Stimulated activated CD8-positive, alpha-beta memory T cell treated with anti-CD3 and anti-CD28 coated beads, Interleukin-12 subunit alpha, Interleukin-12 subunit beta, amount 100 ng/mL, for 24 hours (primary cell): Measurements from ENCODE around the gene DZANK1.
A peak's percentile ranks its signal among the peaks of the same experiment; 100 is the strongest.
"Not testable (repeated sequence)": the region's sequence is repeated elsewhere in the genome, so short reads cannot be mapped to it uniquely, and the experiment has no call there.

ENCODE experiments used
- DNase-seq: peaks from one replicate; pipeline ENCODE4 v3.0.0-alpha.2; 2020; ENCODE audit errors: extremely low read depth

Gene DZANK1

DNA sequence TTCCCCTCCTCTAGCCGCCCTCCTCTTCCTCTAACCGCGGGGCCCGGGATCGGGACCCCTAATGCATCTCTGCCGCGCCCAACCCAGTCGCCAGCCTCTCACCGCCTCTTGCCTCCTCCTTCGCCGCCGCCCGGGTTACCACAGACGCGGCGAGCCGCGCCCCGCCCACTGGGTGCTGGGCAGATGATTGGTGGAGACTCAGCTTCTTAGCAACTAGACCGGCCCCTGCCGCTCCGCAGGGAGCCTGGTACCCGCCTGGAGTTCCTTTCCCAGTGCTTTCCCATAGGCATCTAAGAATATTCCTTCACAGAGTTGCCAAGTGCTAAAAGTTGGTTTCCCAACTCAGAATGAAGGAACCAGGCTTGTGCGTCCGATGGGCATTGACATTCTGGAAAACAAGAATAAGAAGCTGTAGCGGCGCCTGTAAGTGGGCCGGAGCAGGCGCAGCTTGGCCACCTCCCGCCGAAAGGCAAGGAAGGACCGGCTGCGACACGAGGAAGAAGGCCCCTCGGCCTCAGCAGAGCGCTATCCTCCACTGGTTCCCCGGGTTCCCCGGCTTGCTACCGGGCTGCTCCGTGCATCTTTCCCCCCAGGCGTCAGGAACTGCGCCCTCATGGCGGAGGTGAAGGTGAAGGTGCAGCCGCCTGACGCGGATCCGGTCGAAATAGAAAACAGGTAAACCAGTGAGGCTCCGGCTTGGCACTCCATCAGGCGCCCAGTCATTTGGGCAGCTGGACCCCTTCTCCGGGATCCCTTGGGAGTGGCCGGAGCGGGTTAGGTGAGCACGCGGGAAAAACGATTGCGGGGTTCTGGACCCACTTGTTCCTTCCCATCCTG is at the start of gene DZANK1, which contains the start of gene POLR3F:
DZANK1 (minus strand) TSS at position 137 of the 837 bp plus-strand sequence. CDS start 1,672 bp downstream, outside the sequence.
POLR3F (plus strand) TSS at position 497 of the 837 bp plus-strand sequence; CDS start at position 614, 117 bp downstream.
- peak; percentile 82 for DNase-seq

- DNase-seq = no peak
These were observed 49.1 kb upstream of the DZANK1 start for GRCh38 chr20:18515973-18516372.

- no peak for DNase-seq
These were observed 47.3 kb upstream of the DZANK1 start for GRCh38 chr20:18514127-18514526.

- no peak for DNase-seq
These were observed 46.4 kb upstream of the DZANK1 start for GRCh38 chr20:18513208-18513607.

DNA sequence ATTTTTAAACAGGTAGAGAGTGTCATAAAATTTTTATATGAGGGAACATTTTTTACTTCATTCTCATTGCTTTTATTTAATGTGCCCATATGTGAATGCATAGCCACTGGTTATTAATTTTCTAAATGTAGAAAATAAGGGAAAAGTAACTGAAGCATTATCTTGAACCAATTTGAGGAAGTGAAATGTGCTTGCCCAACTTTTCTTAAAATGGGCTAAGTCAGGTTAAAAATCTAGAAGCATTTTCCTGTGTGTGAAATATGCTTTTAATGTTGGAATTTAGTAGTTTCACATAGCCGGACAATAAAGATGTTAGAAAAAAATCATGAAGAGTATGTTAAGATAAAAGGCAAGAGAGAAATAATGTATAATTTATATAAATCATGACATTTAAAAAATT is 44.7 kb upstream of the DZANK1 start:
- DNase-seq = no peak

DNA sequence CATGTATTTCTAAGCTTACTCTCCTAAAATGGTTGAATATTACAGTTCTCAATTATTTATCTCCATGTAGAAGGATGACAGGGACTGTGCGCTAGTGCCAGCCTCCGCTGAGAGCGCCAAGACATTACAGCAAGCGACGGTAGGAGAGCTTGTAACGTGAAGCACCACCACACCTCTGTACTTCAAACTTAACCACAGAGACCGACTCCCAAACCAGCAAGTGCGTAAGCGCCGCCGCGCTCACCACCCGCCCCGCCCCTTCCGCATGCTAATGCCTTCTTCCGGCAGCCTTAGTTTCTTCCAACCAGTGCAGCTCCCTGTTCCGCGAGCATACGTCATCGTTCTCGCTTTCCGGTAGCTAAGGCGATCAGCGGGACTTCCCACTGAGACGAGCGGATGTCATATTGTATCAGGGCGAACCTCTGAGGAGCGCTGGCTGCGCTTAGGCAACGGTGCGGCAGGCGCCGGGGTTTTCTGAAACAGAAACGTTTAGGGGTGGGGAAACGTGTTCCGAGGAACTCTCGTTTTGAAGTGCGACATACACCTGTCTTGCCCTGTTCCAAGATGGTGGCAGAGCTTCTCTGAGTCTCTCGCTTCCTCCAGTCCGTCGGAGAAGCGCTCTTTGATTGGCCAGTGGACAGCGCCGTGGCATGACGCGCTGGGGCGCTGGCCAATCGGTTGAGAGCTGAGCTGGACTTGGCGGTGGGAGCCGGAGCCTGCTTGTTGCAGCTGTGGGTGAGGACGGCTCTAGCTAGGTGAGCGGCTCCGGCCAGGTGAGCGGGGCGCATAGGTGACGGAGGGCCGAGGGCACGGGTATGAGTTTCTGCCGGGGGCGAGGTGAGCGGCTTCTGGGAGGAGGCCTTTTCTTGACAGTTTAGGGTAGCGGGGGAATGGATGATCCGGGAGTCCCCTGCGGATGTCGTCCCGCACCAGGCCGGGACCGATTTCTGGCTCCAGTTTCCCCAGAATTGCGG is 40.7 kb upstream of the DZANK1 start, which contains the start of gene SEC23B:
SEC23B (plus strand) TSS at position 723 of the 974 bp plus-strand sequence. CDS start 2,896 bp downstream, outside the sequence.
- DNase-seq = peak; percentile 96

- DNase-seq = no peak
These were observed 39.9 kb upstream of the DZANK1 start for GRCh38 chr20:18506744-18507143.

- no peak for DNase-seq
These were observed 37.7 kb upstream of the DZANK1 start for GRCh38 chr20:18504479-18505060.

GRCh38 chr20:18501672-18502071 is 34.8 kb upstream of the DZANK1 start:
- DNase-seq = not testable (repeated sequence)

DNA sequence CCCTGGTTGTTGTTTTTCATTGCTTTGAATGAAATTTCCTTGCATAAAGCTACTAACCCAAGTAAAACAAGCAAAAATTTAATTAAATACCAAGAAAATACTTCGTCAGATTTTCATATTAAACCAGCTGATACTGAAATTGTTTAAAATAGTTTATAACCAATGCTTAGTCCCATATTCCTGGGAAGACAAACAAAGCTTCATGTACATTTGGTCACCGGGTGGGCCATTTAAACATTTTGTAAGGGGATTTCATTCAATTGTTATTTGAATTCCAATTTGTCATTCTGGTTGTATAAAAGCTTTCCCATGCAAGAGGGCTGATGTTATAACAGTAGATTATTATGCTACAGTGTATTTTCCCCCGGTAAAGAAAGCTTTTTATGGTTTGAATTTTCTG is 30.8 kb upstream of the DZANK1 start:
- no peak for DNase-seq

DNA sequence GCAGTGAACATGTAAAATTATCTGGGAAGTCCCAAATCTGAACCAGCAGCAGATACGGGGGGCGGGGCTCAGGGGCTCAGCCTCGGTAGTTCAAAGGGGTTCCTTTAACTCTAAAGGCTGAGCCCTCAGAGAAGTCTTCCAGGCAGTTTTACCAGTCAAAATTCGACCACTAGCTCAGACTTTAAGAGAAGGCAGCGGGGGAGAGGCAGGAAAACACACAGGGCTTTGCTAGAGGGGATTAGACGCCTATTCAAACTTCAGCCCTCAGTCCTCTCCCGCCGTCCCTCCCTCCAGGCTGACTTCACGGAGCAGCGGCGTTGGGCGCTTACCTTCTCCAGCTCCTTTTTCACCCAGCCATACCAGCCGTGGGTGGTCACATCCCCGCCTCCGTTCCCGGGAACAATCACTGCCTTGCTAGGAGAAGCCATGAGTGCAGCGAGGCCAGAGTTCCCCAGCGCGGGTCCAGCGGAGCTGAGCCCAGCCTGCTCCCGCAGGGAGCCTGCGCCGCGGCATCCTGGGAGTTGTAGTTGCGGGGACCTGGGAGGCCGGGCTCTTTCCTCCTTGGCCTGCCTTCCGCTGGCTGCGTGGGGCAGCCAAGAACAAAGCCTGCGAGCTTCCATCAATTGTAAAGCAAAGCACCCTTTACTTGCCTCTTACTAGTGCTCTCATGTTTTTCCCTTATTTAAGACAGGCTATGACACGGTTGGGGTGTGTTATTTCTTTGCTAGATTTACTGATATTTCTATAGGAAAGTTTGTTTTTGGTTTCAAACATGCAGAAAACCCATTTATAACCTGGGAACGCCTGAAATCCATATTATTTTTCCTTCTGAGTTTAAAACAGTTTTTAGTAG is 30.1 kb upstream of the DZANK1 start, which contains the start of gene RBBP9:
RBBP9 (minus strand) TSS at position 486 of the 853 bp plus-strand sequence; CDS start at position 428, 58 bp downstream.
- DNase-seq = peak; percentile 47

- no peak for DNase-seq
These were observed 29.2 kb upstream of the DZANK1 start for GRCh38 chr20:18496042-18496441.

DNA sequence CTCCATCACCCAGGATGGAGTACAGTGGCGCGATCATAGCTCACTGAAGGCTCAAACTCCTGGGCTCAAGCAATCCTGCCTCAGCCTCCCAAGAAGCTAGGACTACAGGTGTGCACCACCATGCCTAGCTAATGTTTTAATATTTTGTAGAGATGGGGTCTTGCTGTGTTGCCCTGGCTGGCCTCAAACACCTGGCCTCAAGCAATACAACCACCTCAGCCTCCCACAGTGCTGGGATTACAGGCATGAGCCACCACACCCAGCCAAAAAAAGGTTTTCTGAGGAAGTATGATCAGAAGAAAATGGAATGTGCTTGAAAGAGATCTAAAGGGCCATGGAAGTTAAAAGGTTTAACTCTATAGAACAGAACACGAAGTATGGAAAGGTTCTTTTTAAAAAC is 21.5 kb upstream of the DZANK1 start:
- DNase-seq = no peak

GRCh38 chr20:18481596-18481995 is 14.8 kb upstream of the DZANK1 start:
- DNase-seq = no peak

DNA sequence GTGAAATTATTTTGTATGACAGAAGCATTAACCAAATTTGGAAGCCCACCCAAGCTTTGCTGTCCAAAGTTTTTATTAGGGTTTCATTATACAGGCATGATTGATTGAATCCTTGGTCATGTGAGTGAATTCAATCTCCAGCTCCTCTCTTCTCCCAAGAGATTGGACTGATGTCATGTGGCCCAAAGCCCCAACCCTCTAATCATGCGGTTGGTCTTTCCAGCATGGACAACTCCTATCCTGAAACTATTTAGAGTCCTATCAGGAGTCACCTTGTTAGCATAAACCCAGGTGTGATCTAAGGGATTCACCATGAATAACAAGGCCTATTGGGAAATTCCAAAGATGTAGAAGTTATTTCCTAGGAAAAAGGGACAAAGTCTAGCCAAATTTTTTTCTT is 11.0 kb upstream of the DZANK1 start:
- DNase-seq = no peak

DNA sequence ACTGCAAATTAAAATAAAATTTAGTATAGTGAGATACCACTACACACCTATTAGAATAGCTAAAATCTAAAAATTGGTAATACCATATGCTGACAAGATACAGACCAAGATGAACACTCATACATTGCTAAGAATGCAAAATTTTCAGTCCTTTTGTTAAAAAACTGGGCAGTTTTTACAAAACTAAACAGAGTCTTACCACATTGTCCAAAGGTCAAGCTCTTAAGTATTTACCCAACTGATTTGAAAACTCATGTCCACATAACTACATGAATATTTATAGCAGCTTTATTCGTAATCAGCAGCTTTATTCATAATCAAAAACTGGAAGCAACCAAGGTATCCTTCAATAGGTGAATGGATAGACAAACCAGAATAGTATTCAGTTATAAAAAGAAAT is 10.4 kb upstream of the DZANK1 start:
- DNase-seq = no peak

DNA sequence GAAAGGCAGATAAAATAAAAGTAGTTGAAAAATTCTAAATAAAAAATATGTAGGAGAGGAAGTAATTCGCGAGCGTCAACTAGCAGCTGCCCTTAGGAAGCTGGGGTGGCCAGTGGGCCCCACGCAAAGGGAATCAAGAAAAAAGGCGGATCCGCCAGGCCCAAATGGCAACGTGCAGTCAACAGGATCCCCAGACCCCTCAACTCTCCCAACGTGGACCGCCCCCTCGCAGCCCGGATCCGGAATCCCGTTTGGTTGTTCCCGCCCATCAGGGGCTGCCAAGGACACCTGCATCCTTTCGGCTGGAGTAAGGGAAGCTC is 296 bp downstream of the DZANK1 start:
- DNase-seq = no peak

DNA sequence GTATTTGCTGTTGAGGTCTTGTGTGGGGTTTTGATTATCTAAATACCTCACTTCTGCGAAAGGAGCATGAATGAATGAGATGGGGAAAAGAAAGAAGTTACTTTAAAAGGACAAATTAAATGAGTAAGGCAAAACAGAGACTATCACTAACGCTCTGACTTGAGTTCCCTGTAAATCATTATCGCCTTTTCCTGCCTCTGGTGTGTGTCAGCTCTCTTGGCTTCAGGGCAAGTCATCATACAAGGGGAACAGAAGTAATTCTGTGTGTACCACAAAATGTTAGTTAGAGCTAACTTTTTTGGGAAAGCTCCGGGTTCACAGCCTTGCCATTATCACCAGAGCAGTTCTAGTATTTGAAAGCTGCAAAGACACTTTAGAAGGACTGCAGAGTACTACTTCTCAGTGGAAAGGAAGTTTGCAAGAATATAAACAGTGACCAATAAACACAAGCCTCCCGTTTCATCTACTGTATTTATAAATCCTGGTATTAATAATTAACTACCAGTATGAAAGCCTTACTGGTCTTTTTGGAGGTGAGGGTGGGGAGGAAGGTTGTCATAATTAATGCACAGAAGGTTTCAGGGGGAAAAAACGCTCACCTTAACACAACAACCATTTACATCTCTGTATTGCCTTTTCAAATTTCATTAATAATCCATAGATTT is 1.2 kb downstream of the DZANK1 start:
- DNase-seq = no peak

- DNase-seq = no peak
These were observed 10.2 kb downstream of the DZANK1 start for GRCh38 chr20:18456600-18456999.

DNA sequence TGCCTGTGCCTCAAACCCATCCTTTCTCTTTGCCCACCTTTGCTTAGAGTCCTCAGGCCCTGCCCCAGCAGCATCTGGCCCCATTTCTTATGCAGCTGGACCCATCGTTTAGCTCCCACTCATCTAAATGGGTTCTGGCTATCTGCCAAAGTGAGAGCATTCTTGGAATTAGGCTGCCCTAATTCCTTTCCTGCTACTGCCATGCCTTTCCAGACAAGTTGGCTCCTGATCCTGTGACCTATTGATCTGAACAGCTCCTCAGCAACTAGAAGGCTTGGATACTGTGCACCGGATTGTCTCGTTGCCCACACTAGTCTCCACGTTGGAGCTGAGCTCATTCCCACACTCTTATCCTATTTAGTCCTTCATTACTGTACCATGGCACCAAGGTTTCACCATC is 22.9 kb downstream of the DZANK1 start:
- no peak for DNase-seq
